IPS-NIHi7 (cell line): Measurements from ENCODE around the gene RNASE4.

Experiments
- DNase-seq: peaks from one replicate; pipeline ENCODE4 v3.0.0; 2012; ENCODE audit warnings: mixed read lengths; ENCODE audit errors: extremely low spot score

The RNASE4 gene

GRCh38 chr14:20675669-20676068 lies 8.7 kb upstream of the RNASE4 start:
- DNase-seq = no peak

DNA sequence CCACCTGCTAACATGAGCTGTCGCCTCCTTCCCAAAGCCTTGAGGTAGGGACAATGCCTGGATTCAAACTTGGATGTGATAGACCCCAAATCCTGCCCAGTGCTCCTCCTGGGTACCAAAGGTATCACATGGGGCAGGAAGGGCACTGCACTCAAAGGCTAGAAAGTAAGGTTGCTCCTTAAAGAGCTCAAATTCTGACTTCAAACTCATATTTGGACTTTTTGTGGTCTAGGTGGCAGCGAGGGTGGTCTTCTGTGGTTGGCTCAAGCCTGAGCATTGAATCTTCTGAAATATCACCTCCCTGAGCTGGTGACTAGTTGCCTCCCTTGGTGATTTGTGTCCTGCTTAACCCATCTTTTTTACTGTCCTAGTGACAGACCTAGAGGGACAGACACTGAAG lies 8.3 kb upstream of the RNASE4 start:
- no peak for DNase-seq

DNA sequence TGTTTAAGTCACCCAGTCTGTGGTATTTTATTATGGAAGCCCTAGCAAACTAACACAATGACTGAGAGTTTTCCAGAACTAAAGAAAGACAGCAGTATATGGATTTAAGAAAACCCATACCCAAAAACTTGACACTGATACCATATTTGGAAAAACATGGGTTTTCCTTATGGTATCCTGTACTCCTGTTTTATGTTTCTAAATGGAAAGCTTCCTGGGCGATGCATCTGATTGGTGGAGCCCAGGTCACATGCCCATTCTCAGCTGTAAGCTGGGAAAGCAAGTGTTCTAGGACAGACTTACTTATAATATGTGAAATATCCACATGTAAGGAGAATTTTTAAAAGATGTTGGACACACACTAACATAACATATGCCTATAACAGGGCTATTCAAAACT lies 4.5 kb upstream of the RNASE4 start:
- no peak for DNase-seq

DNA sequence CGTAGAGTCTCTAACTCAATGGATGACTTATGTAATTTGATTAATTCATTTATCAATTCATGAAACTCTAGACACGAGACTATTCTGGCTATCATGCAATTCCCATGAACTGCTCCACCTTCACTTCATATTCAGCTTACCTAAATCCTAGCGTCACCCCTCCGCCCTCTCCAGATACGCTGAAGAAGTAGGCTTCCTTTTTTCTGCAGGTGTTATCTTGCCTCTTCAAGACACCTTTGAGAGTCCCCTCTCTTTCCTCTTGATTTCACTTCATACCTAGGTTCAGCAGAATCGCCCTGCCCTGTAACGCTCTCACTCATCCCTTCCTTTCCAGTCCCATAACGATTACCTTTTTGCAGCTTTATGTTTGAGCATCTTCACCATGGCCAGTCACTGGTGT lies 4.0 kb upstream of the RNASE4 start:
- no peak for DNase-seq

DNA sequence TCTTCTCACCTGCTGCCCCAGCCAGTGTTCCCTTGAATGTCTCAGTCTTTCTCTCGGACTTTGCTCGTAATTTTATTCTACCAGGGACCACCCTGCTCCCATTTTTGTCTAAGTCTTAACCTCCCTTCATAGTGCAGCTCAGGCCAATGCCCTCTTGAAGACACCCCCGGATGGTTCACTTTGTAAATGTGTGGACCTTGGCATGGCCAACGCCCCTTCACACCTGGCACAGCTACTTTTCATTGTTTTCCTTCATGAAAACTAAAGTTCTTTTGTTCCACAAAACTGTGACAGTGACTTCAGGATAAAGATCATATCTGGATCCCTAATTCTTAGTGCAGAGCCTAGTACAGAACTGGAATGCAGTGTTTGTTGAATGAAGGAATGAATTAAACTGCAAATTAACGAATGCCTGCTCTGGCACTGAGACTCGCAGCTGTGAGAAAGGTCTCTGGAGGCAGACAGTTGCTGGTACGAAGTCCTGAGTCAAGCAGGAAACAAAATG lies 3.5 kb upstream of the RNASE4 start:
- peak; percentile 72 for DNase-seq

GRCh38 chr14:20681348-20682126 lies 2.8 kb upstream of the RNASE4 start:
- DNase-seq = peak; percentile 52

DNA sequence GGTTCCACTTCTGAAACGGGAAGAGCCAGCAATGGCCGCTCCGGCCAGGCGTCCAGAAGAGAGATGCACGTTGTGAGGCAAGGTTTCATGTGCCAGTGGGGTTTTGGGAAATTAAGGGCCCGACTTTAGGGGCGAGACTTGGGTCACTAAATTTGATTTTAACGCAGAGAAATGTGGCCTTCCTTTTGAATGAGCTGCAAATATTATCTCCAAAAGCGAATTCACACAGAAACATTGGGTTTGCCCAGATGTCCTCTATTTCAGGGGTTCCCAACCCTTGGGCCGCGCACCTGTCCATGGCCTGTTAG lies 2.3 kb upstream of the RNASE4 start:
- DNase-seq = no peak

DNA sequence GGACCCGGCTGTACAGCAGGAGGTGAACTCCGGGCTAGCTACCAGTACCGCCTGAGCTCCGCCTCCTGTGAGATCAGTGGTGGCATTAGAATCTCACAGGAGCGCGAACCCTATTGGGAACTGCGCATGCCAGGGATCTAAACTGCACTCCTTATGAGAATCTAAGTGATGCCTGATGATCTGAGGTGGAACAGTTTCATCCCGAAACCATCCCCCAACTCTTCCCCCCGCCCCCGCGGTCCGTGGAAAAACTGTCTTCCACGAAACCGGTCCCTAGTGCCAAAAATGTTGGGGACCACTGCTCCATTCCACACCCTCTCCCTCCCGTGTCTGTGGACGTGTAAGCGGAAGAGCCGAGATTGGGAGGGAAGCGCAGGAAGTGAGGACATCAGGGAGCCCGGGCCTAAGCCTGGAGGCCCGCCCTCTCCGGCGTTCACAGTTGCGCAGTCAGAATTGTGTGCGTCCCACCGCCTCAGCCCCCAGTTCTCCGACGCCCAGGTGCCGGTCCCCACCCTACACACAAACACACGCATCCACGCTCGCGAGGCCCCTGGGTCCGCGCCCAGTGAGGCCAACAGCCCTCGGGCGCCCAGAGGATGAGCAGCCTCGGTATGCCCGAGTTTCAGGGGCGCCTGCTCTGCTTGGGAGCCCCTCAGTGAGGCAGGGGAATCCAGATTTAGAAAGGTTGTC lies 1.8 kb upstream of the RNASE4 start:
- peak; percentile 66 for DNase-seq

DNA sequence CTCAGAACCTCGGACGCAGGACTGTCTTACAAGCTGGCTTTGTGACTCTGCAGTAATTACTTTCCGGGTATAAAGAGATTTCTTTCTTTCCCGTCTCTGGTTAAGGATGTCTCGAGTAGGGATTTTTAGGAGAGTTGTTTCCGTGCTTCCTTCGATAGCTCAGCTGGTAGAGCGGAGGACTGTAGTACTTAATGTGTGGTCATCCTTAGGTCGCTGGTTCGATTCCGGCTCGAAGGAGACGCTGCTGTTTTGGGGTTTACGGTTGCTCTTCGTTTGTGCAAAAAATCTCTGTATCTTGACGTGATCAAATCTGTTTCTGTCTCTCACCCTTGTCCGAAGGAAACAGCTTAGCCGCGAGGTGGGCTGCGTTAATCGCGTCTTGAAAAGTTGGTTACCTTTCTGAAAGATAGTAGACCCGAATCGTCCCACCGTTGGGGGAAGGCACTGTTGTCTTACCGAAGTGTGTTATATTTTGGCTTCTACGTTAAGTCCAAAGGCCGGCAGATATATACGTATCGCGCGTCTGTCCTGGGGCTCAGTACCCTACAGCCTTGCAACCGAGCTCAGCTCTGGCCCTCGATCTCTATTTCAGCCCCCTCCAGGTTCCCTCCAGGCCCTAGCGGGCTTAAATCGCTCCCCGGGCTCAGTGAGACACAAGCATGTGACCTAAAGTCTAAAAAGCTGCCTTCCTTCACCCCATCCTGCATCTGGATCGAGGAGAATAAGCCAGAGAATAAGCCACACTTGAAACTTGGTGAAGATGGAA lies 1.1 kb upstream of the RNASE4 start:
- peak; percentile 35 for DNase-seq

- peak; percentile 27 for DNase-seq
Measured at GRCh38 chr14:20684662-20685456, 499 bp downstream of the RNASE4 start.

GRCh38 chr14:20686386-20687143 lies 2.2 kb downstream of the RNASE4 start:
- DNase-seq = no peak

DNA sequence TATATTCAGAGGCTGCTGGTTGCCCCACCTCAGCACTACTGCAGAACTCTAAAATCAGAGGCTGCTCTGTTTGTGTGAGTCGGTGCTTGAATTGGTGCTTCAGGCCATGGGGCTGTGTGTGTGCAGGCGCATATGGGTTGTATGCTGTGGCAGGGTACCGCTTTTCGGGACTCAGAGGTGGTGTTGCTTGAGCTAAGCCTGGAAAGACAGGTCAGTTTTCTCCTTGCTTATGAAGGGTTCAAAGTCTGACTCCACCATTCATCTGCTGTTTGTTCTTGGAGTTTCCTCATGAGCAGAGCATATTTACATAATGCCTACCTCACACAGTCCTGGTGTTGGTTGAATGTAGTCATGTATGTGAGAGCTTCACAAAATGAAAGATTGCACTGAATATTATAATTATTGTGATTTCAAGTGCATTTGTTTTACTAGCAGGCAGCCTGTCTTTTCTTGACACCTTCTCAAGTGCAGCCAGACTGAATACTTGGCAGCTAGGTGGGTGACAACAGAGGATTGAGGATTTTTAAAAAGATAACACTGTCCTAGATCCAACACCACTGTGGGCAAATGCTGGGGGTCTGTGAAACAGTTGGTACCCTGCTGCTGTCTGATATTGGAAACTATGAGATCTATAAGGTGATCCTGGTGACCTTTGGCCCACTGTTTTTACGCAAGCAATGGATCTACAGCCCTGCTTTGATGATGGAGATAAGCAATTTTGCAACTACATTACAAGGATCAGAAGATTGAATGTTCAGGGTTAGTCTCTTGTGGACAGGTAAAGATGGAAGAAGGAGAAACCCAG lies 3.2 kb downstream of the RNASE4 start:
- DNase-seq = no peak

DNA sequence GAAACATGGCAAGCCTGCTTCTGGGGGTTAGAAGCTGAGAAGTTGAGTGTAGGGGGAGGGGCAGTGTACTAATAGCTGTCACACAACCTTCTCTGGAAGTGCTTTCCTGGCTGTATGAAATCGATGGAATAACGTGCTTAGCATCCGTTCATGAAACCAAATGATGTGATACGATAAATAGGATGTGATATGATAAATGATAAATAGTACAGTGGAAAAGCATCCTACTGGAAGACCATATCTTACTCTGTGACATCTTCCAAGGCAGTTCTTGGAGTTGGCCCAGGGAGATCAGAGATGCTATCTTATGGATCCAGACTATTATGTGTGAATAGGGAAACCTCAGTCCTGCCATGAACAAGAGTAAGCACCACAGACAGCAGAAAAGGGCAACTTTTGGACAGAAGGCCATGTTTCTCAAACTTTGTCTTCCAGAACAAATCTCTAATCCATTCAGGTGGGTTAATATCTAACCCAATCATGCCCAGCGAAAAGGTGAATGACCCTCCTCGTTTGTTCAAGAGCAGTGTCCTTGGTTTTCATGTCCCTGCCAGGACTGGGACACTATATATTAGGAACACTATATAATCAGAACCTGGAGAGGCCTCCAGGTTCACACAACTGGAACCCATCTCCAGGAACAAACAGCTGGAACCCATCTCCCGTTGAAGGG lies 3.9 kb downstream of the RNASE4 start, which contains the start of gene ANG:
ANG (plus strand) TSS at position 598 of the 673 bp plus-strand sequence. CDS start 4,801 bp downstream, outside the sequence.
- no peak for DNase-seq

DNA sequence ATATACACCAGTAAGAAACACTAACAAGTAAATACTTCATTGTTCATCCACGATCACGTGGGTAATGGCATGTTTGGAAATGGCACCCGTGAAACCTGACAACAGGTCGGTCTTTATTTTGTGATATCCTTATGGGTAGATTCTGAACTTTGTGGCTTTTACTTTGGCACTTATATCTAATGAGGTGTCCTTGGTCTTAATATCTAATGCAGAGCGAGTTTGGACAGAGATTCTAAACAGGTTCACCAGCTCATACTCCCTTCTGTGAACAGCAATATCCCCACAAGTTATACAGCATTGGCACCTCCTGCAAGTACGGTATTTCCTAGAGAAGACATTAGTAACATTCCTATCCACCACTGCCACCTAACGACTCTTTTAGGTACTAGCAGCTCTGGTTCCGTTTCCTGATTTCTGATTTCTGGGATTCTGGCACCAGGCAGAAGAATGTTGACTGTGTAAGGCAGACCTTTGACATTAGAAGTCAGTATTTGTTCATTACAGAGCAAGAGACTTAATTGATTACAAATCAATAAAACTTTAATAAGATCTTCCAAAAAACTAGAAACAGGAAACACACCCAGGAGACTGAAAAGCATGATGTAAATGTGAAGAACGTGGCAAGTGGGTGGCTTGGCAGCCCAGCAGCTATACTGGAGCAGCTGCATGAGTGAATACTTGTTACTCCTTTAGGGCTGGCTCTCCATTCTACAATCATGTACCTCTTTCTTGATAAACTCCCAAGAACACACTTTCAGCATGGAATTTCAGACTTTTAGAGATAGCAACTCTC lies 6.7 kb downstream of the RNASE4 start:
- peak; percentile 71 for DNase-seq

GRCh38 chr14:20692116-20692751 lies 7.9 kb downstream of the RNASE4 start:
- no peak for DNase-seq

GRCh38 chr14:20696764-20697163 lies 12.4 kb downstream of the RNASE4 start:
- no peak for DNase-seq

DNA sequence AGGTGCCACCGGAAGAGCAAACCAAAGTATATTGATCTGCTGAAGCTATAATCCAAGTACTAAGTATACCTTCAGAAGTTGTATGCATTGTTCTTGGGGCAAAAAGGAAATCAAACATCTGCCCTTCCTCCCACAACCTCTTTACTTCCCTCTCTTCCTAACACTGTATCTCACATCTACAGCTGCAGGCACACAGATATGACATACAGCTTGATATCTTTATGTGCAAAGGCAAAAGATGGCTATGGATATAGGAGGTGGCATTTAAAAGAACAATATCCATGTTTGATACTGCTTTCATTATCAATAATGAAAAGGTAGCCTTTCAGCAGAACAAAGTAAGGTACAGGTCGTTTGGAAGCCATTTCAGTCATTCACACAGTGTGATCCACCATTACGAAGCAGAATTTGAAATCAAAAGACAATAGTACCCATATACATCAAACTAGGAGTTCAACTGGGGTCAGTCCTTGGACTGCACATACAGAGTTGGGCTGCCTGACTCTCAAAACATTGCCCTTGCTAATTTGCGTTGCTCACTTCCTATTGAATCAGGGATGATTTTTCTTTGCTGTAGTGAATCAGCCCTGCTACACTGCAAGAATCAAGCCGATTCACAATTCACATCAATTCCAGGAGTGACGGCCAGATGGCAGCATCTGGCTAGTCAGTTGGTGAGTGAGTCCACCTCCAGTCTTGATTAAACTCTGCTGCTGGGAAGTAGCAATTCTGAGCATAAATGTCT lies 13.1 kb downstream of the RNASE4 start:
- peak; percentile 76 for DNase-seq

DNA sequence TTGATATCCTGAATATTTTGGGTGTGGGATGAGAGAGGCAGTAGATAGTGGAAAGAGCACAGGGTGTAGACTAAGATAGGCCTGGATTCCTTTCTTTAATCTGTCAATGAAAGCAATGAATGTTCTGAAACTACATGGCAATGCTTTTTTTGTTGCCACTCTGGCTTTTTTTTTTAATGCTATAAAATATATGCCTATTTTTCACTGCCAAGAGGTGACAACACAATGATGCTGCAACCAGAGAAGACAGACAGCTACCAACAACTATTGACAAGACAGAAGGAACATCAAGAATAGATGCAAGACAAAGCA lies 13.6 kb downstream of the RNASE4 start:
- no peak for DNase-seq
